ENCODE data around the gene CDC73.
"Not testable (repeated sequence)": the region's sequence is repeated elsewhere in the genome, so short reads cannot be mapped to it uniquely, and the experiment has no call there.

CDC73 gene

GRCh38 chr1:193237381-193237978 lies 115.6 kb downstream of the CDC73 start:
- no peak for DNase-seq

GRCh38 chr1:193240609-193241008 lies 118.8 kb downstream of the CDC73 start:
- no peak for DNase-seq

- no peak for DNase-seq
Observed at GRCh38 chr1:193241132-193241827, 119.4 kb downstream of the CDC73 start.

- DNase-seq, result no peak
Observed at GRCh38 chr1:193242000-193242399, 120.2 kb downstream of the CDC73 start.

- no peak for DNase-seq
Observed at GRCh38 chr1:193249187-193249586, 127.4 kb downstream of the CDC73 start.

GRCh38 chr1:193251950-193252349 lies 130.1 kb downstream of the CDC73 start:
- DNase-seq, result no peak

- DNase-seq, result no peak
Observed at GRCh38 chr1:193256019-193256418, 134.2 kb downstream of the CDC73 start.

- no peak for DNase-seq
Observed at GRCh38 chr1:193259636-193260035, 137.8 kb downstream of the CDC73 start.

GRCh38 chr1:193260056-193260745 lies 138.4 kb downstream of the CDC73 start:
- DNase-seq, result no peak

GRCh38 chr1:193260896-193261295 lies 139.1 kb downstream of the CDC73 start:
- DNase-seq, result no peak

- no peak for DNase-seq
Observed at GRCh38 chr1:193262661-193263060, 140.8 kb downstream of the CDC73 start.

GRCh38 chr1:193264313-193265065 lies 142.7 kb downstream of the CDC73 start:
- no peak for DNase-seq

- DNase-seq, result no peak
Observed at GRCh38 chr1:193265716-193266115, 143.9 kb downstream of the CDC73 start.

GRCh38 chr1:193266794-193267193 lies 145.0 kb downstream of the CDC73 start:
- DNase-seq, result not testable (repeated sequence)

- no peak for DNase-seq
Observed at GRCh38 chr1:193270996-193271395, 149.2 kb downstream of the CDC73 start.

- no peak for DNase-seq
Observed at GRCh38 chr1:193275773-193276172, 153.9 kb downstream of the CDC73 start.

GRCh38 chr1:193278968-193279367 lies 157.1 kb downstream of the CDC73 start:
- DNase-seq, result no peak

- DNase-seq, result no peak
Observed at GRCh38 chr1:193281894-193282293, 160.1 kb downstream of the CDC73 start.

GRCh38 chr1:193283016-193283415 lies 161.2 kb downstream of the CDC73 start:
- DNase-seq, result no peak

GRCh38 chr1:193284219-193284618 lies 162.4 kb downstream of the CDC73 start:
- DNase-seq, result no peak

- no peak for DNase-seq
Observed at GRCh38 chr1:193285641-193286040, 163.8 kb downstream of the CDC73 start.

GRCh38 chr1:193288548-193289080 lies 166.8 kb downstream of the CDC73 start:
- not testable (repeated sequence) for DNase-seq

- no peak for DNase-seq
Observed at GRCh38 chr1:193293726-193294125, 171.9 kb downstream of the CDC73 start.
